HT1080 (cell line): ENCODE measurements around the gene NRDE2. TPM values are rescaled to one million over a fixed set of nuclear protein-coding genes. Genes with fewer than 3 reads are reported as not detected.
A peak's percentile ranks its signal among the peaks of the same experiment; 100 is the strongest.
"Not testable (repeated sequence)": the region's sequence is repeated elsewhere in the genome, so short reads cannot be mapped to it uniquely, and the experiment has no call there.

ENCODE experiments used
- DNase-seq: peaks from one replicate; pipeline ENCODE4 v3.0.0-alpha.2; 2015; ENCODE audit warnings: low read depth
- total RNA-seq: library from RNA; depleted of rRNA; stranded (reverse); fragments of >200 nt; shearing (Covaris generic); gene quantifications from 2 replicates; pipeline ENCODE4 v1.2.3, GENCODE V29; 2014

The NRDE2 gene
- total RNA-seq, 1 experiment from 2014 or later = 16.4 TPM

GRCh38 chr14:90344331-90345238 is 12.8 kb upstream of the NRDE2 start:
- no peak for DNase-seq

DNA sequence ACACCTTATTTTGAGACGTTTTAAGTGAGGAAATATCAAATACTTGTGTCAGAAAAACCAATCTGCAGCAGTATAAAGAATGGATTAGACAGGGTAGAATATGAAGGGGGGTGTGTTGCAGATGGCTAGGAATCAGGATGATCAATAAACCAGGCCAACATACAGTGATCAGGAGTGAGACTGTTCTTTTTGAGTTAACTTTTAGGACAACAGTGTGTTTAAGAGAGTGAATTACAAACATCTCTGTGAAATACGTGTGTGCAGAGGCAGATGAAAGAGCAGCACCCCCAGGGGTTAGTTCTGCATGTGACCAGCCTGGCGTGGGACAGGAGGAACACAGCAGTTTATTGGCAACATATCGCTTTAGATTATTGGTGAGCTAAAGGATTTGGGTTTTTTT is 10.6 kb upstream of the NRDE2 start:
- DNase-seq = no peak

- no peak for DNase-seq
These were observed 10.0 kb upstream of the NRDE2 start for GRCh38 chr14:90341784-90342183.

DNA sequence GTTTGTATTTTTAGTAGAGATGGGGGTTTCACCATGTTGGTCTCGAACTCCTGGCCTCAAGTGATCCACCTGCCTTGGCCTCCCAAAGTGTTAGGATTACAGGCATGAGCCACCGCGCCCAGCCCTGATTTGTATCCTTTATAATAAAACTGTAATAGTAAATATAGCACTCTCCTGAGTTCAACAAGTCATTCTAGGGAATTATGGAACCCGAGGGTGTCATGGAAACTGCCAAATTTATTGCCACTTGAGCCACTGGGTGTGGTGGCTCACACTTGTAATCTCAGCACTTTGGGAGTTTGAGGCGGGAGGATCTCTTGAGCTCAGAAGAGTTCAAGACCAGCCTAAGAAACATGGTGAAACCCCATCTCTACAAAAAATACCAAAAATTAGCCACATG is 9.5 kb upstream of the NRDE2 start:
- DNase-seq = not testable (repeated sequence)

GRCh38 chr14:90336985-90337384 is 5.2 kb upstream of the NRDE2 start:
- DNase-seq = no peak

- no peak for DNase-seq
These were observed 4.7 kb upstream of the NRDE2 start for GRCh38 chr14:90336401-90336800.

DNA sequence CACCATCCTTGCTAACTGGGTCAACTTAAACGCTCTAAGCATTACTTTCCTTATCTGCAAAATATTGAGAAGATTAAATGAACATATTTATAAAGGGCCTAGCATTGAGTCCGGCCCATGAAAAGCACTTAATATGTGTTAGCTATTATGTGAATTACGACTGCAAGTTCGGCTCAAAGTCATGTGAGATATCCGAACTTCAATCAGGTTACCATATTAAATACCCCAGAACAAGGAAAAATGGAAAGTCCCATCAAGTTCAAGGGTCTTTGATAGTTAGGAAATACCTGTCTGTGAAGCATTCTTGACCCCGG is 487 bp upstream of the NRDE2 start:
- DNase-seq = peak; percentile 41

DNA sequence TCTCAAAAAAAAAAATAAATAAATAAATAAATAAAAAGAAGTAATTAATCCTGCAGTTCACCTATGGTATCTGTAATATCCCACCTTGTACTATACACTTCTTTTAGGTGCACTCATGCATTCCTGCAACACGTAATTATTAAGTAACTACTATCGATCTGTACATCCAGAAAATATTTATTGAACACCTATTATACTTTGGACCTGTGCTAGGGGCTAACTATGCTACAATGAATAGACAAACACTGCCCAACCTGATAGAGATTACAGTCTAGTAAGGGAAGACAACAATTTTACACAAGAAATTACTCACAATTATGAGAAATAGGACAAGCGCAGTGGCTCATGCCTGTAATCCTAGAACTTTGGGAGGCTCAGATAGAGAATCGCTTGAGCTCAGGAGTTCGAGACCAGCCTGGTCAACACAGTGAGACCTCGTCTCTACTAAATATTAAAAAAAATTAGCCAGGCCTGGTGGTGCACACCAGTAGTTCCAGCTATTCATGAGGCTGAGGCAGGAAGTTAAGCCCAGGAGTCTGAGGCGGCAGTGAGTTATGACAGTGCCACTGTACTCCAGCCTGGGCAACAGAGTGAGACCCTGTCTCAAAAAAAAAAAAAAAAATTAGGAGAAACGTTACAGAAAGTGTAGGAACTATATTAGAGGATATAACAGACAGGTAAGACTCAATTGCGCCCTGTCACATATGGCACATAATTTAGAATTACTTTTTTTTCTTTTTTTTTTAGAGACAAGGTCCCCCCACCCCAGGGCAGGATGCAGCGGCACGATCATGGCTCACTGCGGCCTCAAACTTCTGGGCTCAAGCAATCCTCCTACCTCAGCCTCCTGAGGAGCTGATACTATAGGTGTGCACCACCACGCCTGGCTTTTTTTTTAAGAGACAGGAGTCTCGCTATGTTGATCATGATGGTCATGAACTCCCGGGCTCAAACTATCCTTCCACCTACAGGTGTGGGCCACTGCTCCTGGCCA is 1.2 kb downstream of the NRDE2 start:
- DNase-seq = no peak

DNA sequence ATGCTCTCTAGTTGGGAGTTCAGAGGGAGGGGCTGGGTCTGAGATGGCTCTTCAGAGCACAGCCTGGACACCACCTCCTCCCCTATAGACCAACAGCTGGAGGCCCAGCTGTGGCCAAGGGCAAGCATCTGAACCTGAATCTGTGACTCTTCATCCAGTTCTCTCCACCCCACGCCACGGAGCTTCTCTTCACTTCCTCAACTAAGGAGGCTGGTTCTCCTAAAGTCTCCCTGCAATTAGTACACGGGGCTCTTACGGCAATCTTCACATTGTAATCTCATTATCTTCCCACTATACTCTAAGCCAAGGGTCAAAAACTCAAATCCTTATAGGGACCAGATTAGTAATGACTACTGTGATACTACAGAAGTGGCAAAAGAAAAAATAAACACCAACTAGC is 9.8 kb downstream of the NRDE2 start:
- no peak for DNase-seq

DNA sequence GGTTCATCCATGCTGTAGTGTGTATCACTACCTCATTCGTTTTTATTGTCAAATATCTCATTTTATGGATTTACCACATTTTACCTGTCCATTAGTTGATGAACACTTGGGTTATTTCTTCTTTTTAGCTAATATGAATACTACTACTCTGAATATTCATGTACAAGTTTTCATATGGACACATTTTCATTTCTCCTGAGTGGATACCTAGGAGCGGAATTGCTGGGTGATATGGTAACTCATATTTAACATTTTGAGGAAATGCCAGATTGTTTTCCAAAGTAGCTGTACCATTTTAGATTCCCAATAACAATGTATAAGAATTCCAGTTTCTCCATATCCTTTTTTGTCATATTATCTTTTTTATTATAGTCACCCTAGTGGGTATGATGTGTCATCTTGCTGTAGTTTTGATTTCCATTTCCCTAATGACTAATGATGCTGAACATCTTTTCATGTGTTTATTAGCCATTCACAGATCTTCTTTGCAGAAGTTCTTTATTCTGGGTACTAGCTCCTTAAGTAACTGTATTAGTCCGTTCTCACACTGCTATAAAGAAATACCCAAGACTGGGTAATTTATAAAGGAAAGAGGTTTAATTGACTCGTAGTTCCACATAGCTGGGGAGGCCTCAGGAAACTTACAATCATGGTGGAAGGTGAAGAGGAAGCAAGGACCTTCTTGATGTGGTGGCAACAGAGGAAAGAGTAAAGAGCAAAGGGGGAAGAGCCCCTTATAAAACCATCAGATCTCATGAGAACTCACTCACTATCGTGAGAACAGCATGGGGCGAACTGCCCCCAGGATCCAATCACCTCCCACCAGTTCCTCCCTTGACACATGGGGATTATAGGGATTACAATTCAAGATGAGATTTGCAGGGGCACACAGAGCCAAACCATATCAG is 11.9 kb downstream of the NRDE2 start:
- no peak for DNase-seq

GRCh38 chr14:90319173-90319572 is 12.6 kb downstream of the NRDE2 start:
- no peak for DNase-seq

DNA sequence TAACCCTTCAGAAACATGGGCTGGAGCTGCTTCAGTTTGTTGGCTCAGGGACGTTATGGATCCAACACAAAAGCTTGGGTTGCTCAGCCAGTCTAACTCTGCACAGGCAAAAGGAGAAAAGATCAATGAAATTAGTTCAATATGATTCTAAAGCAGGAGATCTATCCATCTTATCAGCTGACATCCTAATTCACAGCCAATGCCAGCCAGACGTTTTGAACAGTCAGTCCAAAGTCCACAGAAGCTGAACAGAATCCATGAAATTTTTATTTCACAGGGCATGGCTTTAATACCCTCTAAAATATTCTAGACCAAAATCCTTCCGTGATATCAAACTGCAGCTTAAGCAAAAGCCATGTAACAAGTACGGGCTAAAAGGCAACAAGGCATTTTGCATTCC is 13.7 kb downstream of the NRDE2 start:
- DNase-seq = no peak

DNA sequence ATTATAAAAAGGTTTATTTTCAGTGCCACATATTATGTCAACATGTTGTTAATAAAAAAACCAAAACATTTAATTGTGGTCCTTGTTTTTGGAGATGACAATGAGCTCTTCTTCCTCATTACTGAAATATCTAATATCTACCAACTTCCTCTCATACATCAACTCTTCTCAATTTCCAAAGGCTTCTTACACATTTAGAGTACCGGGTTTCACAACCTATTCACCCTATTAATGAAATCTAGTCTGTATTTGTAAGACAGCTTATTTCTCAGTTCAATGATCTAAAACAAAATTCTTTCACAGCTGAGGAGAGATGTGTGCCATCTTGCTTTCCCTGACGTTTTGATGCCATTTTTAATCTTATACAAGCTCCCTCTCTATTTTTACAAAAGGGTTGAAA is 14.5 kb downstream of the NRDE2 start:
- no peak for DNase-seq

GRCh38 chr14:90308561-90308960 is 23.2 kb downstream of the NRDE2 start:
- DNase-seq = no peak

GRCh38 chr14:90305176-90305601 is 26.6 kb downstream of the NRDE2 start:
- no peak for DNase-seq

GRCh38 chr14:90304502-90304901 is 27.2 kb downstream of the NRDE2 start:
- DNase-seq = no peak

DNA sequence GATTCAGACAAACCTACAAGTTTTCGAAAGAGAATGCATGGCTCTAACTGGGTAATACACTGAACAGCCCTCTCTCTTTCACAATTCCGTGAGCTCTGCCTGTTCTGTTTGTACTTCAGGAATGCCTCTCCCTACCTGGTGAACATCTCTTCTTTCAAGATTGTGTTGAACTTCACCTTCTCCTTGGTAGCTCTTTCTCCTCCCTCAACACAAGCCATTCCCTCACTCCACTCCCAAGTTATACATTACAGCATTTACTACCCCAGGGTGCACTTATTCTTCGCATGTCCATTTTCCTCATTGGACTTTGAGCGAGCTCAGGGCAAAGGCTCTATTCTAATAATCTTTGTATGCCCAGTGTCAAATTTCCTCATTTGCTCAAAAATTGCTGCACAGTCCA is 28.3 kb downstream of the NRDE2 start:
- no peak for DNase-seq

GRCh38 chr14:90302529-90303303 is 29.0 kb downstream of the NRDE2 start:
- no peak for DNase-seq

- DNase-seq = peak; percentile 36
These were observed 30.1 kb downstream of the NRDE2 start for GRCh38 chr14:90301668-90302090.

- no peak for DNase-seq
These were observed 30.6 kb downstream of the NRDE2 start for GRCh38 chr14:90301122-90301521.
